GM19438 (cell line): ENCODE measurements around the gene GLYAT.
"Not testable (repeated sequence)": the region's sequence is repeated elsewhere in the genome, so short reads cannot be mapped to it uniquely, and the experiment has no call there.

ENCODE experiments used
- ATAC-seq: cut with Tn5 transposase; IDR thresholded peaks from one replicate; pipeline ENCODE4 v1.9.1; 2021; ENCODE audit warnings: low read depth; ENCODE audit not compliant: unreplicated experiment

The GLYAT gene

DNA sequence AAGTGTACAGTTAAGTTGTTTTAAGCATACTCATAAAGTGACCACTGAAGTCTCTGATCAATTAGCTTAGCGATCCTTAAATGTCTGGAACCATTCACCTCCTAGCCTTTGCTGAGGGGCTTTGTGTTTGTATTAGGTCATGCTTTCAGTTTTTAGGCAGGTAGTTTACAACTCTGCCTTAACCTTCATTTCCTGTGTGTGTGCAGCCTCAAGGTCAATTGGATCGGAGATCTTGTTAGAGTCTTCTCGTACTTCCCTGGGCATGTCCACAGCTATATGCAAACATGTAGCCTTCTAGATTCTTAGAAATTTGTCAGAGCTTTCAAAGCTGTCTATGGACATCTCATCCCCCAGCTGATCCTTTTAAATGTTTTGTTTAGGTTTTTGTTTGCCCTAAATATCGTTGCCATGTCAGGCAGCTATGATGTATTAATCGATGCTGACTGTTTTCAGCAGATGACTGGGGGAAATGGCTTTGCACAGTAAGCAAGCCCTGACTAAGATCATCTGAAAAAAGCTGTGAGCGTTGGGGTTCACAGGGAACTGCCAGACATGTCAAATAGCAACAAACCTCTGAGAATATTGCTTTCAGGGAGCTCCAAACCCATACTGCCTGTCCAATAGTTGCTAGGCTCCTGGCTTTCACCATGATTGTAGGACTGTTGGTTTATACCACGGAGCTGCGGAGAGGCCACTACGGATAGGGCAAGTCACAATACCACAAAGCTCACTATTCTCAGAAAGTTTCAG is 45.6 kb downstream of the GLYAT start:
- ATAC-seq: no peak

DNA sequence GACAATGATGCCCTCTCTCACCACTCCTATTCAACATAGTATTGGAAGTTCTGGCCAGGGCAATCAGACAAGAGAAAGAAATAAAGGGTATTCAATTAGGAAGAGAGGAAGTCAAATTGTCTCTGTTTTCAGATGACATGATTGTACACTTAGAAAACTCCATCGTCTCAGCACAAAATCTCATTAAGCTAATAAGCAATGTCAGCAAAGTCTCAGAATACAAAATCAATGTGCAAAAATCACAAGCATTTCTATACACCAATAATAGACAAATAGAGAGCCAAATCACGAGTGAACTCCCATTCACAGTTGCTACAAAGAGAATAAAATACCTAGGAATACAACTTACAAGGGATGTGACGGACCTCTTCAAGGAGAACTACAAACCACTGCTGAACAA is 49.1 kb downstream of the GLYAT start:
- not testable (repeated sequence) for ATAC-seq

DNA sequence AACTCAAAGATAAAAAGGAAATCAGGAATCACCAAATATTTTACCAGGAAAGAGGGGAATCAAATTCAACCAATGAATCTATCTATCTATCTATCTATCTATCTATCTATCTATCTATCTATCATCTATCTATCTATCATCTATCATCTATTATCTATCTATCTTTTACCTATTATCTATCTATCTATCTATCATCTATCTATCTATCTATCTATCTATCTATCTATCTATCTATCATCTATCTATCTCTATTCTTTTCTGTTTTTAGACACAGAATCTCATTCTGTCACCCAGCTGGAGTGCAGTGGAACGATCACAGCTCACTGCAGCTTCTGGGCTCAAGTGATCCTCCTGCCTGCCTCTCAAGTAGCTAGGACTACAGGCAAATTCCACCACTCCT is 54.2 kb downstream of the GLYAT start:
- not testable (repeated sequence) for ATAC-seq

DNA sequence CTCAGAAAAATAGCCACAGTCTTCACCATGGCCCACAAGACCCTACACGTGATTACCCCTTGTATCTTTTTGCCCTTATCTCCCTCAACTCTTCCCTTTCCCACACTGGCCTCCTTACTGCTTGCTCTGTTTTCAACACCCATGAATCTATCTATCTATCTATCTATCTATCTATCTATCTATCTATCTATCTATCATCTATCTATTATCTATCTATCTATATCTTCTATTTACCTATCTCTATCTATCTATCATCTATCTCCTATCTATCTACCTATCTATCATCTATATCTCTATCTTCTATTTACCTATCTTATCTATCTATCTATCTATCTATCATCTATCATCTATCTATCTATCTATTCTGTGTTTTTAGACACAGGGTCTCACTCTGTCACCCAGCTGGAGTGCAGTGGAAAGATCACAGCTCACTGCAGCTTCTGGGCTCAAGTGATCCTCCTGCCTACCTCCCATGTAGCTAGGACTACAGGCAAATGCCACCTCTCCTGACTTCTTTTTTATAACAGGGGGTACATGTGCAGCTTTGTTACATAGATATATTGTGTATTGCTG is 55.1 kb downstream of the GLYAT start:
- ATAC-seq: no peak

DNA sequence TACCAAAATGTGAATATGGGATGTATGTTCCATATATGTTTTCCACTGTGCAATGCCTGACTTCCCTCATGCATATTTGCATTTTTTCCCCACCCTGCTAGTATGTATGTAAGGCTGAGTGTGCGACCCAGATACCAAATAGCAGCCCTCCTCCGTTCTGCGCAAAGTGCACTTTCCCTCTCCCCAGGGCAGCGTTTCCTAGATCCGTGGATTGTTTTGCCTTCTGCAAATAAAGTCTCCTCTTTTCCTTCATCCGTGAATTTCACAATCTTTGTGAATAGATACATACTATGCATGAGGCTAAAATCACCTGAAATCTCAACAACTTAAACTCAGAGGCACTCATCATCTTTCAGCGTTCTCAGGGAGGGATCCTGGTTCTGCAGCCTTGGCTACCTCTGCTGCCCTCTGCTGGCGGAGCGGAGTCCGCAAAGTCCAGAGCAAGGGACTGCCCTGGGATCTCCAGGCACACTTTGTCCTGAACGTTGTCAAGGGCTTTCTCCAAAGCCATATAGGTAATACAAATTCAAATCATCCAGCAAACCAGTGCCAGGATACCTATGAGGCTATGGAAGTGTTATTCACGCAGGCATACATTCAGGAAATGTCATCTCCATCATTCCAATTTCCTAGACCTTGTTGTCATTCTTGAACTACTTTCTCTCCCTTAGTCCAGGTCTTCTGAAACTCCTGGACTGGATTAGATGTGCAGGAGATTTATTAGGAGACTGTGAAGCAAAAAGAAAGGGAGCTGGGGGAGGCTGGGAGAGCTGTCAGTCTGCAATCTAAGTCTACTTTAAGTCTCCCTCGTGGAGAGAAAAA is 56.2 kb downstream of the GLYAT start:
- ATAC-seq: peak; percentile 89

DNA sequence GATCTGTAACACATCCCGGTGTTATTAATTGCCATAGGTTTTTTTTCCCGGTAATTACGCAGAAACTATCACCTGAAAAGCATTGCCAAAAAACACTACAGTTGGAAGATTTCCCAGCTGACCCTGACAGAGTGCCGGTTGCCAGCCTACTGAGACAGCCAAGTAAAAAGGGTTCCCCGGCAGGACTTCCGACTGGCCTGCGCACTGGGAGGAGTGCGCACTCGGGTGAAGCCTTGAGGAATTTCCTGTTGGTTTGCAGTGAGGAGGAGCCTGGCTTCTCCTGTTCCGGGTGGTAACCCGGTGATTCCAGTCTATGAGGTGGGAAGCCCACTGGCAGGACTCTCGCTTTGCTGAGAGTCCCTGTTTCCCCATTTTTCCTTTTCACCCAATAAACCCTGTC is 57.1 kb downstream of the GLYAT start:
- no peak for ATAC-seq

DNA sequence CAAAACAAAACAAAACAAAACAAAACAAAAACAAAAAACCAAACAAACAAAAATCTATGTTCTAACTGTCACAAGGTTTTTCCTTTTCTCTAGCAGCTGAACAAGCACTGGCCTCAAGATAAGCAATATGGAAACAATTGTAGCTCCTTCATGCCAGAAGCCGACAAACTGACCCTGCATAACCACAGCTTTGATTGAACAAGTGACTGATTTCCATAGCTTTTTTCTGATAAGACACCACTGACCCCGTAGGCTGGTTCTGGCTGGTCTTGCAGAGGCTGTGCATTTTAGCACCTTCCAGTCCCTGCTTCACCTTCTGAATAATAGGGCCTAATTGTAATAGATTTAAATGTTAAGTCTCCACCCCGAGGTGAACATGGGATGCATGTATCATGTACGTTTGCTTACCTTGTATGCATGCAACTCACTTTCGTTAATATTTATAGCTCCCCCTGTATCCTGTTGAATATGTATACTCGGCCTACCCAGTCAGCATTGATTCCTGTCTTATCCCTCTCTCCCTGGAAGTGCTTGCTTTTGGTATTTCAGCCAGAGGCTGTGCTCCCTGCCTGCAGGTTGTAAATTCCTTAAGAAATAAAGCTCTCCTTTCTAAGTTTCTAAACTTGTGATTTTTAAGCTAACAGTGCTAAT is 59.6 kb downstream of the GLYAT start:
- no peak for ATAC-seq

DNA sequence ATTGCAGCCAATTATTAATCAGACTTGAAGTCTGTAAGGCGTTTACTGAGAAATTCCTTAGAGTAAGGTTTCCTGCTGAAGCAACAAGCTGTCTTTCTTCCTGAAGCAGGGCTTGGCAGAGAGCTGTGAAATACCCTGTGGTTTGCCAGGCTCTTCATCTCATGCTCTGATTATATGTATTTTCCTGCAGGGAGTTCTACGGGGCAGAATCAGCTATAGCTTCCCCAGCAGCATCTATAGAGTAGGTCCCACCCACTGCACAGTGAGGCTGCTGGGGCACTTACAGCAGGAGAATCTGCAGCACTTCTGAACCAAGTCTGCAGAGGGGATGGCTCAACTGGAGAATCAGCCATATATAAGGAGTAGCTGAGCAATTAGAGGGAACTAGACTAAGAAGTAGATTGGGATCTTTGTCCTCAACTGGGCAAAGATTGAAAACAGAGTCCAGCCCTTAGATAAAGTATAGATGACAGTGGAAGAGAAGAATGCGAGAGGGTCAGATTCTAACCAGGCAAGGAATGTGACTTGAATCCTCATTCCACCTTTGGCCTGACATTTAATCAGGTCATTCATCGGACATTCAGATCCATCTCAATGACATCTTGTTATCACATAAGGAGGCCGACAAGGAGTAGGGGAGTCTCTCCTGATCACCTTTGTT is 71.7 kb downstream of the GLYAT start:
- no peak for ATAC-seq

DNA sequence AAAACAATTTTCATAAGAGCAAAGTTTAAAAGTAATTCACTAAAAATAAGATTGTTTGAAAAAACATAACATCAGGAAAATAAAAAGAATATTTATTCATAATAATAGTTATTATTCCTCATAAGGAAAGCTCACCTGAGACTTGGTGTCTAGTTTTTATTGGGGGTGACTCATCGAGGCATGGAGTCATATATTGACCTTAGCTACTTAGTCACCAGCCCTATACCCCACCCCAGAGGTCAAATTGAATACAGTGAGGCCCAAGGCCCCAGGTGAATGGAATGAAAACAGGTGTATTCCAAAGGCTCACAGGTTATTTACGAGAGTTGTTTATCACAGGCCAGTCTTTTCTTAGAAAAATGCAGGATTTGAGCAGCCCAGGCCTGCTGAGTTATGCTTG is 72.3 kb downstream of the GLYAT start:
- no peak for ATAC-seq
